Ovary (tissue), 9 donors: ENCODE results near the gene RAP1A. TPM values are rescaled to one million over a fixed set of nuclear protein-coding genes. Genes with fewer than 3 reads are reported as not detected.

Source experiments
- DNase-seq, 5 donors: peaks; one replicate each; pipeline ENCODE4 v3.0.0-alpha.2; 2019 to 2020
- H3K27ac ChIP-seq, 2 donors: fragments of 200-600 bp; one replicate each; pipeline versions ENCODE4 v1.5.1 to v1.8.0; 2019 to 2022
- H3K27me3 ChIP-seq: fragments of 200-600 bp; one replicate; pipeline ENCODE4 v1.8.0; 2022
- H3K36me3 ChIP-seq: fragments of 200-600 bp; sonication (generic); one replicate; pipeline ENCODE4 v1.5.1; 2019
- H3K4me1 ChIP-seq: one replicate; pipeline ENCODE4 v1.8.1; 2013; ENCODE audit warnings: mild to moderate bottlenecking, moderate library complexity; ENCODE audit not compliant: insufficient read depth
- H3K4me3 ChIP-seq: fragments of 200-600 bp; sonication (generic); one replicate; pipeline ENCODE4 v1.5.1; 2017
- H3K9me3 ChIP-seq, 2 donors: fragments of 200-600 bp in 1 of 2; sonication (generic) in 1 of 2; one replicate each; pipeline versions ENCODE4 v1.5.1 to v1.8.1; 2013 to 2019; ENCODE audit warnings: mild to moderate bottlenecking in 1 of 2, moderate library complexity in 1 of 2
- EP300 ChIP-seq: sonication (generic); formaldehyde crosslinking; IDR thresholded peaks from one replicate; pipeline ENCODE4 v1.6.1; 2017; ENCODE audit warnings: antibody characterized with exemption
- POLR2A ChIP-seq: fragments of 450-650 bp; IDR thresholded peaks from one replicate; pipeline ENCODE4 v1.6.1; 2017; ENCODE audit warnings: antibody characterized with exemption, mild to moderate bottlenecking, moderate library complexity
- WGBS, 3 donors: extraction: QIAGEN DNeasy Blood & Tissue Kit in 1 of 3; methylation state at CpG; one replicate each; pipeline versions ENCODE4 v1.1.5 to v1.1.7; 2013 to 2017; 5-methylcytosine and 5-hydroxymethylcytosine counted together
- intact Hi-C, 4 donors: fragments of 100-400 bp; cut with DNase I; formaldehyde crosslinking; loops; one replicate each; pipeline versions ENCODE4 v1.11.0 to v1.15.1; 2022 to 2023
- polyA plus RNA-seq, 2 donors: library from polyadenylated mRNA; stranded (reverse); fragments of 200-250 nt in 1 of 2; fragments of 350-450 nt in 1 of 2; fragmentation: Illumina TruSeq in 1 of 2; extraction: RNeasy Lipid Tissue Mini Kit (QIAGEN cat#74804) in 1 of 2; gene quantifications; one replicate each; pipeline ENCODE4 v1.2.3, GENCODE V29; 2013 to 2014
- total RNA-seq, 7 donors: library from RNA; depleted of rRNA in 2 of 7; stranded (reverse); fragments of >200 nt in 2 of 7; fragmentation: NEBNext Ultra II Directional in 3 of 7; extraction: Animal tissue kit (Norgen Biotek cat#: 25700) in 3 of 7; gene quantifications; one replicate each; pipeline versions ENCODE4 v1.1.0 to v1.2.4, GENCODE V29; 2016 to 2023
- TF ChIP-seq, protein P1 (sequence below), 3 donors: fragments of 450-650 bp in 2 of 3; fragments of 200-600 bp in 1 of 3; IDR thresholded peaks; one replicate each; pipeline versions ENCODE4 v1.5.1 to v1.8.0; 2016 to 2022; ENCODE audit warnings: antibody characterized with exemption in 3 of 3, mild to moderate bottlenecking in 1 of 3
- donor health status: DM: no; HTN: no; CAD: no; lungs with moderate emphysema.
- donor health status: DM: no; HTN: no; CAD: no.
- donor health status: Bipolar disorder and iron deficiency.
- donor health status: DM: yes; HTN: yes; CAD: no.
- donor health status: DM: no; HTN: no; CAD: no.
- donor health status: DM: yes; HTN: yes; CAD: no.

RAP1A gene
- total and polyA plus RNA-seq, 9 donors, result 22.2 to 118 (median 59.1) TPM

DNA sequence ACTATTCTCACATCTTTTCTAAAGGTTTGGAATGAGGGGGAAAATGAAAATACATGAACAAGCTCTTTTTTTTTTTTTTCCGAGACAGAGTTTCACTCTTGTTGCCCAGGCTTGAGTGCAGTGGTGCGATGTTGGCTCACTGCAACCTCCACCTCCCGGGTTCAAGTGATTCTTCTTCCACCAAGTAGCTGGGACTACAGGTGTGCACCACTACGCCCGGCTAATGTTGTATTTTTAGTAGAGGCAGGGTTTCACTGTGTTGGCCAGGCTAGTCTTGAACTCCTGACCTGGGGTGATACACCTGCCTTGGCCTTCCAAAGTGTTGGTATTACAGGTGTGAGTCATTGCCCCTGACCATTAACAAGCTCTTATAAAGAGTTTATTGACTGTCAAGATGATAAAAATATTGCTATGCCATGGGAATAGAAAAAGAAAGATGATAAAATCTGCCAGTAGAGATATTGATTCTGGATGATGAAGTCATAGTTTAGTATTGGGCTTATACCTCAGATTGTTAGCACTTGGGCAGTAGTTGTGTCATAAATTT lies 83.0 kb downstream of the RAP1A start:
- no peaks in the 10 kb centered on the region for H3K36me3 ChIP-seq
- H3K27me3 ChIP-seq, result no peaks in the 10 kb centered on the region
- intact Hi-C loops, result no loop called here
- no peaks in the 10 kb centered on the region for H3K9me3 ChIP-seq
- TF ChIP-seq POLR2A, result no peak
- TF ChIP-seq, protein P1, sequence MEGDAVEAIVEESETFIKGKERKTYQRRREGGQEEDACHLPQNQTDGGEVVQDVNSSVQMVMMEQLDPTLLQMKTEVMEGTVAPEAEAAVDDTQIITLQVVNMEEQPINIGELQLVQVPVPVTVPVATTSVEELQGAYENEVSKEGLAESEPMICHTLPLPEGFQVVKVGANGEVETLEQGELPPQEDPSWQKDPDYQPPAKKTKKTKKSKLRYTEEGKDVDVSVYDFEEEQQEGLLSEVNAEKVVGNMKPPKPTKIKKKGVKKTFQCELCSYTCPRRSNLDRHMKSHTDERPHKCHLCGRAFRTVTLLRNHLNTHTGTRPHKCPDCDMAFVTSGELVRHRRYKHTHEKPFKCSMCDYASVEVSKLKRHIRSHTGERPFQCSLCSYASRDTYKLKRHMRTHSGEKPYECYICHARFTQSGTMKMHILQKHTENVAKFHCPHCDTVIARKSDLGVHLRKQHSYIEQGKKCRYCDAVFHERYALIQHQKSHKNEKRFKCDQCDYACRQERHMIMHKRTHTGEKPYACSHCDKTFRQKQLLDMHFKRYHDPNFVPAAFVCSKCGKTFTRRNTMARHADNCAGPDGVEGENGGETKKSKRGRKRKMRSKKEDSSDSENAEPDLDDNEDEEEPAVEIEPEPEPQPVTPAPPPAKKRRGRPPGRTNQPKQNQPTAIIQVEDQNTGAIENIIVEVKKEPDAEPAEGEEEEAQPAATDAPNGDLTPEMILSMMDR (IDR thresholded peaks at IDR 0.05), result no peak
- no peak for TF ChIP-seq EP300
- no peaks in the 10 kb centered on the region for H3K4me1 ChIP-seq
- DNase-seq, result no peak
- H3K4me3 ChIP-seq, result no peak overlapping the region
- H3K27ac ChIP-seq, result no peak overlapping the region
- 90 to 96% (median 95%) methylated on average over 5 of the region's 5 CpGs for WGBS, 3 donors

DNA sequence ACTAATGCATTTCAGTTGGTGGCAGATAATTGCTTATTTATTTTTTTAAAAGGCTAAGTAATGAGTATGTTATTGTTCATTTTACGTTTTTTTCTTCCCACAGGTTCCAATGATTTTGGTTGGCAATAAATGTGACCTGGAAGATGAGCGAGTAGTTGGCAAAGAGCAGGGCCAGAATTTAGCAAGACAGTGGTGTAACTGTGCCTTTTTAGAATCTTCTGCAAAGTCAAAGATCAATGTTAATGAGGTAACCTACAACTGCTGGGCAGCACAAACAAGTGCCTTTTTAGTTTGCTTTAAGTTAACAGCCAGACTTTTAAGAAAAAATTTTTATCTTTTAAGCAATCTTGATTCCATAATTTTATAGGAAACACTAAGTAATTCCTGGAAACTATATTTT lies 84.7 kb downstream of the RAP1A start:
- TF ChIP-seq EP300 (no peak), POLR2A (no peak)
- TF ChIP-seq, protein P1 (IDR thresholded peaks at IDR 0.05), result no peak
- H3K27ac ChIP-seq, result no peak overlapping the region
- no peak overlapping the region for H3K4me3 ChIP-seq
- 73 to 85% (median 83%) methylated on average over 2 of the region's 2 CpGs for WGBS, 3 donors
- no peak for DNase-seq
- no peaks in the 10 kb centered on the region for H3K36me3 ChIP-seq
- H3K9me3 ChIP-seq, result no peaks in the 10 kb centered on the region
- H3K4me1 ChIP-seq, result no peaks in the 10 kb centered on the region
- H3K27me3 ChIP-seq, result no peaks in the 10 kb centered on the region
- intact Hi-C loops, result no loop called here

DNA sequence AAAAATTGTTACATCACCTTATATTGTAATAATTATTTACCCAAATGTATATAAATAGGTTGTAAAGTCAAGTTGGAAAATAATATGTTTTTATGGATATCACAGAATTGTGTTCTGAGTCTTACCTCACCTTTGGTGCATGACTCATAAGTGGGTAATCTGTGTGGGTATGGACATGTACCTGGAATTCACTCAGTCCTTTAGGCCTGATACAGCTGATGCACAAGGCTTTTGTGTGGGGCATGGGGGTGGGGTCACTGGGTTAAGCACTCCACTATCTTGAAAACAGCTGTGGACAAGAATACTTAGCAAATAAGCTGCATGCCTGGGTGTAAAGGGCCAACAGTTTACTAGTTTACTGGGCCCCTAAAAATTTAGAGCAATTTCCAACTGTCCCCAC lies 85.2 kb downstream of the RAP1A start:
- TF ChIP-seq, protein P1 (IDR thresholded peaks at IDR 0.05), result no peak
- TF ChIP-seq POLR2A, result no peak
- TF ChIP-seq EP300, result no peak
- Histone ChIP-seq H3K4me3 (no peak overlapping the region), H3K9me3 (no peaks in the 10 kb centered on the region), H3K27me3 (no peaks in the 10 kb centered on the region), H3K27ac (no peak overlapping the region), H3K36me3 (no peaks in the 10 kb centered on the region), H3K4me1 (no peaks in the 10 kb centered on the region)
- intact Hi-C loops, result loop anchor here in 1 of 4 donors (5.0 kb wide), 1 partner anchor 1978 kb away; no protein-coding TSS in a partner anchor
- DNase-seq, result no peak

DNA sequence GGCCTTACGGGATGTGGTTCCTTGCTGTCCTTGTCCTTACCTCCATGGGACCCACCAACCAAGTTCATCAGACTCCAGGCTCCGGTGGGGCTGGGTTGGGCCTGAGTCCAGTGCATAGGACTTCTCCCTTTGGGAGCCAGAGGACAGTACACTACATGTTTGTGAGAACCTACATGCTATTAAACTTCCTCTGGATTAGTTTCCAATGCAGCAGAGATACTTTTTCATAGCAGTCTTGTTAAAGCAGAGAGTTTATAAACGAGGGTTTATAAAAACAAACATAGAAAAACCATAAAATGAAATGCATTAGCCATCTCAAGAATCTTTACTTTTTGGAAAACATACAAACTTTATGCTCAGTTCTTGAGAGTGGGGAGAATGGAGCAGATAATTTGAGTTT lies 86.3 kb downstream of the RAP1A start:
- H3K4me3 ChIP-seq, result no peak overlapping the region
- H3K27me3 ChIP-seq, result no peaks in the 10 kb centered on the region
- H3K36me3 ChIP-seq, result no peaks in the 10 kb centered on the region
- no peaks in the 10 kb centered on the region for H3K9me3 ChIP-seq
- TF ChIP-seq, protein P1 (IDR thresholded peaks at IDR 0.05), result no peak
- no peaks in the 10 kb centered on the region for H3K4me1 ChIP-seq
- 68 to 74% (median 71%) methylated on average over 3 of the region's 3 CpGs for WGBS, 3 donors
- DNase-seq, result no peak
- H3K27ac ChIP-seq, result no peak overlapping the region
- intact Hi-C loops, result loop anchor here in 1 of 4 donors (5.0 kb wide), 1 partner anchor 1976 kb away; no protein-coding TSS in a partner anchor
